Activated CD4-positive, CD25-positive, alpha-beta regulatory T cell (primary cell): ENCODE data around the gene MIEF1.

Source experiments
- DNase-seq, 4 experiments: peaks; one replicate each; lab custom pipeline; 2025; lab: John Stamatoyannopoulos, UW

The MIEF1 gene

DNA sequence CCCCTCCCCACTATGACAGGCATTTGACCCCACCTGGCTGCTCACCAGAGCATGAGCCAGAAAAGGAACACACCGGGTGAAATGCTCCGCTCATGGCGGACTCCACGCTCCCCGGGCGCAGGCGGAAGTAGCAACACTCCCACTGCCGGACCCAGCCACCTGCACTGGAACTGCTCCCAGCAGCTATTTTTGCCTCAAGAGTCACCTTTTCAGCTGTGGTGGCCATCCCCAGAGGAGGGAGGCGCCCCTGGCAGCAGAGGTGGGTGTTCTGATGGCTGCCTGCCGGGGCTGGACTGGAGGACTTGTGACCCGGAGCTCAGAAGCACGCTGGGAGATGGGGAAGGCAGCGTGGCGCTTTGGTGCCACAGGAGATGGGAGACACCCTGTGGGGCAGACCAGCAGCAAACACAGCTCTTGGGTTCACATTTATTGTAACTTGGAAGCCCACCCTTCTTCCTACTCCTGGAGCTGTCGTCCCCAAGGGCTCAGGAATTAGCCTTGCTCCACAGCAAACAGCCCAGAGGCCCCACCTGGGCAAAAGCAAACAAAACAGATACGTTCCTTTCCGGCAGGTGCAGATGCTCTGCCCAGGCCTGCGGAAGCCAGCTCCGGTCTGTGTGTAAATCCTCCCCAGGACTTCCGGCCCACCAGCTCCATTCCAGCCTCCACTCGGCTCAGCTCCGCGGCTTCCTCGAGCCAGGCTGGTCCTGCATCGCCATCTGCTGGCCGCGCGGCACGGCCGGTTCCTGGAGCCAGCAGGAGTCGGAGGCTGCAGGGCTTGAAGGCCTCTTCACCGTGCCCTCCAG, 26.8 kb downstream of the MIEF1 start:
- peak; percentile 73 to 87 (median 85) for DNase-seq

DNA sequence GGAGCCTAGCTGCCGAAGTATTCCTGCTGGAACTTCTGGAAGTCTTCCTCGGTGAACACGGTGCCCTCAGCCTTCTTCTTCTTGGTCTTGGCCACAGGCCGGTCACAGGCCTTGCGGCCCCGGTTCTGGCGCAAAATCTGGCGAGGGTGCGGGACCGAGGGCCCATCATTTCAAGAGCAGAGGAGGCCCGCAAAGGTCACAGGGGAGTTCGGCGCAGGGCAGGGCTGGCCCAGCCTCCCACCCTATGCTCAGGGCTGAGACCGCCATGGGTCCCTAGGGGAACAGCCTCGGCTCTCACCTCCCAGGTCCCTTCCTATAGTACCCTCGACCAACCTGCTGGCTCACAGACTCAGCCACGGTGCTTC, 27.4 kb downstream of the MIEF1 start:
- DNase-seq: no peak

DNA sequence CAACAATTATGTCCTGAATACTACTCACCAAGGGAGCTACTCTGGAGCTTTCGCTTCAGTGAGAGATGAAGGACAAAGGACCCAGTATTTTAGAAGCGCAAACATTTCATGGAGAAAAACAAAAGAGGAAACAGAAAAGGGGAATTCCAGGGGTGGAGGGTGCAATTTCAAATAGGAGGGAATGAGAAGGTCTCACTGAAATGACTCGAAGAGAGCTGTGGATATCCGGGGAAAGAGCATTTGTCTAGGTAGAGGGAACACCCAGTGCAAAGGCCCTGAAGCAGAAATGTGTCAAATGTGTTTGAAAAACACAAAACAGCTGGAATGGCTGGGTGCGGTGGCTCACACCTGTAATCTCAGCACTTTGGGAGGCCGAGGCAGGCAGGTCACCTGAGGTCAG, 28.0 kb downstream of the MIEF1 start:
- DNase-seq: no peak

DNA sequence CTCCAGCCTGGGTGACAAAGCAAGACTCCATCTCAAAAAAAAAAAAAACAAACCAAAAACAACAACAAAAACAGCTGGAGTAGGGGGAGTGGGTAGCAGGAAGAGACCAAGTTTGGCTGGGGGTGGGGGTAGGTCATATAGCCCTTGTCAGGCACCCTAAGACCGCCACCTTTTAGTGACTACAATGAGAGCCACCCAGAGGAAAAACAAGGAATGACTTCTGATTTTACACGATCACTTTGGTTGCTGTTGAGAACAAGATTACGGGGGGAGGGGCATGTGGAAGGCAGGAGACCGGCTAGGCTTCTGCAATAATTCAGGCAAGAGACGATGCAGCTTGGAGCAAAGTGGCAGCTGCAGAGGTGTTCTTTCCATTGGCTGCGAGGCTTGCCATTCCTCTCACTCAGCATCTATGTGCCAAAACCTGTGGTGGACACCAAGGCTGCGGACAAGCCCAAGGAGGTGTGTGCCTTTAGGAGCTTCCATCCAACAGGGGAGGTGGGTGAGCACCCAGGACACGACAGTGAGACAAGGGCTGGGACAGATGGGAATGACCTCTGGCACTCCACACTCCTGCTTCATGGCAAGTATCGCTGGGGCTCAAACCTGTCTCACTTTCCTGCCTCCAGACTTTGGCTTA, 28.7 kb downstream of the MIEF1 start:
- DNase-seq: no peak

DNA sequence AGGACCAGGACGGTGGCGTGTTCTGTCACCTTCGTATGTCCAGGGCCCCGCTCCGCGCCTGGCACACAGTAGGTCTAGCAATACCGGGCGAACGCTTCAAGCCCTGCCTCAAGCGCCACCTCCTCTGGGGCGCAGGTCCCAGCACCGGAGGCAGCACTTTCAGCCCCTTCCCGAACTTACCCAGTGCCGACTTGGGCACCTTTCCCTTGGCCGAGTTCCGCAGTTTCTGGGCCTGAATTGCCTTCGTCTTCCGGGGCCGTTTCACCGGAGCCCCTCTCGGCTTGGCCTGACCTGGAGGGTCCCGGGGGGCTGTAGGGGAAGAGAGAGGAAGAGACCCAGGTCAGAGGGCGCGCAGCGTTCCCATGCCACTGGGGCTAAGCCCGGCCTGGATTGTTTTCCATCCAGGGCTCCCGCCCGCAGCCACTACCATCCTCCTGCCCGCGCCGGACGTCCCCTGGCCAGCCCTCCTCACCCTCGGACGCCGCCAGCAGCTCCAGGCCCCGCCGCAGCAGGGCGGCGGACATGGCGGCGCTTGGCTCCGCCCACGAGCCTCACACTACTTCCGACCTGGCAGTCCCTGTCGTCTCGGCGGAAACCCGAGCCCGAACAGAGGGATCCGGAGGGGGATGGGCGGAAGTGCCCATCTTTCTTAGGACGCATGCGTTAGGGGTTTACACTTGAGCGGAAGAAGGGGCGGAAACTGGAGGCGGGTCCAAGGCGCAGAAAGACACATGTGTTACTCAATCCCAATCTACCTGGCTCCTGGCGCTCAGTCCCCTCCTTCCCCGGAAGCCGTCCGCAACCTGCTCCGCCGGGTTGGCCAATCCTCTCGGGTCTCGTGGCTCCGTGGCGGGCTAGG, 30.4 kb downstream of the MIEF1 start, which contains the start of gene RPS19BP1:
TSS of gene RPS19BP1 (minus strand) at position 534 of the 859 bp plus-strand sequence. CDS start at position 524, 10 bp downstream.
- DNase-seq: peak; percentile 93 to 98 (median 96)

DNA sequence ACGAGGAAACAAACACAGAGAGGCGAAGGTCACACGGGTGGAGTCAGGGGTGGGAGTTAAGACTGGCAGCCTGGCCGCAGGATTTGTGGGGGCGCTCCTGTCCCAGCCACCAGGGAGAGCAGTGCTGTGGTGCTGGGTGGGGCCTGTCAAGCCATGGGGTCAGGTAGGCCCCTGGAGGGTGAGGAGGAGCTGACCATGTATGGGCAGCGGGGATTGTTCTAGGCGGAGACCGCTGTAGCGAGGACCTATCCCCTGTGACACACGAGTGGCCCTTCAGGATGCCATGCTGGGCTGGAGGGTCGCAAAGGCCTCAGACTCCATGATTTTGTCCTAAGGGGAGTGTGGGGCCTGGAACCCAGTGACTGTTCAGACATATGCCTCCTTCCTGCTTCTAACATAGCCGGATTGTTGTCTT, 32.0 kb downstream of the MIEF1 start:
- DNase-seq: no peak

DNA sequence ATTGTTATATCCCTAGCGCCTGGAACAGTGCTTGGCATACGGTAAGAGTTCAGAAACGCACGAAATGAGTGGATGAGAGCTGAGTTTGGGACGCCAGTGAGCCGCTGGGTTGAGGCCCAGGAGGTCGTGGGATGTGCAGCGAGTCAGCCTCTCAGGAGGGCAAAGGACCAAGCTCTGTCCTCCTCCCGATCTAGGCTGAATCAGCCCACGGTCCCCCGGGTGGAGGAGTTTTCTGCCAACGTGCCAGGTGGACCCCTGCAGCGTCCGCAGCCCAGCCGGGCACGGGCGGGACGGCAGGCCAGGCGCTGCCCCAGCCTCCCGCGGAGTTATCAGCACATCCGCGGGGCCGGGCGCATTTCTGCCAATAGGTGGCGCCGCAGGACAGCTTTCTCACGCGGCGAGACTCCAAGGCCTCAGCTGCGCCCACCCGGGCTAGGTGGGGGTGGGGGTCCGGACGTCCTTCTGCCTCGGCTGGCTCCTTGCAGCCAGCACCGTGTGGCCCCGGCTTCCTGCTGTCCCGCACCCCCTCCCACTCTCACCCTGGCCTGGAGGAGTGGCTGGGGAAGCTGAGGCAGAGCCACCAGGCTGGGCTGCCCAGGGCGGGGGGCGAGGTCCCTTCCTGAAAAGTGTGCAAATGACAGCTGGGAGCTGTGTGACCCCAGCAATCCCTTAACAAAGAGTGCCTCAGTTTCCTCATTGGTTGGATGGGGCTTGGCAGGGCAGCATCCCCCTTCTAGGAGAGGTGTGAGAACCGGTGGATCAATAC, 32.7 kb downstream of the MIEF1 start:
- DNase-seq: peak; percentile 59 to 81 (median 76)

DNA sequence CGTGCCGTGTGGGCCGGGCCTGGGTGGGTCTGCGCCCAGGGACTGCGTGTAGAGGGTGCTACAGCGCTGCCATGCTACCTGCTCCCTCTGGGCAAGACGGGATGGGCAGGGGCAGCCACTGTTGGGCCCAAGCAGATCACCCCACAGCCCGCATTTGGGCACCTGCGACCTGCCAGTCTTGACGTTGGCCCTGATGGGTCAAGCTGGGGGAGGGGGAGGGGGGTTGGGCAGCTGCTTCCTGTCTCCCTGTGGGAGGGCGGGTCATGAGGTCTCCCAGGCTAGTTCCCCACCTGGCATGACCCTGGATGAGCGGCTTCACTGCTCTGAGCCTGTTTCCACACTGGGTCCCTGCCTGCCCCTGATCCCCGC, 33.3 kb downstream of the MIEF1 start:
- DNase-seq: no peak

DNA sequence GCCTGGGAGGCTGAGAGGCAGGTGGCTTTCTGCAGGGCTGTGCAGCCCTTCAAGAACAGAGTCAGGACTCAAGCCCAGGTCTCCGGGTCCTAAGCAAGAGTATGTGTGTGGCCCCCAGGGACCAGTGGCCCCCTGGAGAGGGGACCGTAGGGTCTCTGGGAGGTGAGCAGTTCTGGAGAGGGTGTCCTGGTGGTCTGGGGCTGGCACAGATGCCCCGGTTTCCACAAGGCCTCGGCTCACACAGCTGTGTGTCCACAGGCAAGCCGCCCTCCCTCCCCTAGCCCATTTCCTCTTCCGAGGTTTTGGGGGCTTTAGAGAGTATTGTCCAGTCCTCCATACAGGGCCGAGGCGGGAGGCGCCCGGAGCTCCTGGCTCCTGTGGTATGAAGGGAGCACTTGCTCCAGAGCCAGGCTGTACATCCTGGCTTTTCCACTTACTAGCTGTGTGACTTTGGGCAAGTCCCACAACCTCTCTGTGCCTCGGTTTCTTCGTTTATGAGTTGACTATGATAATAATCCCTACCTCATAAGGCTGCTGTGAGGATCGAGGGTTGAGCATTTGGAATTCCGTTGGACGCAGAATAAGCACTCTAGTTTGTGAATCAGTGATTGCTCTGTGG, 33.9 kb downstream of the MIEF1 start:
- no peak for DNase-seq

DNA sequence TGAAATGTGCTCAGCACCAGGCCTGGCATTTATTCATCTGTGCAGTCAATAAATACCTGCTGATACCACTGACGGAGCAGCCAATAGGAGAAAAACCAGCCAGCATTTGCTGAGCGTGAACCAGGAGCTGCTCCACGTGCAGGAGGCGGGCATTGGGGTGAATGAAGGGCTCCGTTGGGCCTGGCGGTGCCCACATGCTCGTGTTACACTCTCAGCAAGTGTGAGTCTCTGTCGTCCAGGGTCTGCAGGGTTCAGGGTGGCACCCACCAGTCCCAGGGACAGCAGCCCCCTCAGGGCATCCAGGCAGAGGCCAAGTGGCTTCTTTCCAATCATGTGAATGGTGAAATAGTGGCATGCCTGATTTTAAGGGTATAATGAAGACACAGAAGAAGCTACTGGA, 34.6 kb downstream of the MIEF1 start:
- no peak for DNase-seq

DNA sequence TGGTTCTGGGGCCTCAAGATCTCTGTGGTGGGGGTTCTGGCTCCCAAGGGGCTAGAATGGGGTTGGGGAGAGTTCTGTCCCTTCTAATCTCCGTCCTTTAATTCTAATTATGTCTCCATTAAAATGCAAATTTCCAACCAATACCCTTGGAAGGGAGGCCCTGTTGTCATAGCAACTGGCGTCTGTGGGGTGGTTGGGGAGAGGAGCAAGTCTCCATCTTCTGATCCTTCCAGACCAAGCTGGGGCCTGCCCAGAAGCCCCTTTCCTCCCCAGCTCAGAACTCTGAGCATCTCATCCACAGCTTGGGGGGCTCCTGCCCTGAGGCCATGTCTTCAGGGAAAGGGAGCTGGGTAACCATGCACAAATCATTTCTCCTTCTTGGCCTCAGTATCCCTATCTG, 35.9 kb downstream of the MIEF1 start:
- DNase-seq: no peak

DNA sequence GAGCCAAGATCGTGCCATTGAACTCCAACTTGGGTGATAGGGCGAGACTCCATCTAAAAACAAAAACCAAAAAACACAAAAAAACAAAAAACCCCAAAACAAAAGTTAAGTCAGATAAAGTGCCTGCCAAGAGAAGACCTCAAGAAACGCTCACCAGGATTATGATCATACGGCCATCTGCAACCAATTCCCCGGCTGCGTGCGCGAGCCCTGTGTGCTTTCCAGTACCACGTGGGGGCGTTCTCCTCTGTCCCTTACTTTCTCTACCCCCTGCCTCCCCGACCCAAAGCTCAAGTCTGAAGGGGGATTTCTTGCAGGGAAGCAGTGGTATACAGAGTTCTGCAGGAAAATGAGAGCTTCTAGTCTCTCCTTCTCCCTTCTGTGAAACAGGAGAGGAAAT, 41.0 kb downstream of the MIEF1 start:
- no peak for DNase-seq

DNA sequence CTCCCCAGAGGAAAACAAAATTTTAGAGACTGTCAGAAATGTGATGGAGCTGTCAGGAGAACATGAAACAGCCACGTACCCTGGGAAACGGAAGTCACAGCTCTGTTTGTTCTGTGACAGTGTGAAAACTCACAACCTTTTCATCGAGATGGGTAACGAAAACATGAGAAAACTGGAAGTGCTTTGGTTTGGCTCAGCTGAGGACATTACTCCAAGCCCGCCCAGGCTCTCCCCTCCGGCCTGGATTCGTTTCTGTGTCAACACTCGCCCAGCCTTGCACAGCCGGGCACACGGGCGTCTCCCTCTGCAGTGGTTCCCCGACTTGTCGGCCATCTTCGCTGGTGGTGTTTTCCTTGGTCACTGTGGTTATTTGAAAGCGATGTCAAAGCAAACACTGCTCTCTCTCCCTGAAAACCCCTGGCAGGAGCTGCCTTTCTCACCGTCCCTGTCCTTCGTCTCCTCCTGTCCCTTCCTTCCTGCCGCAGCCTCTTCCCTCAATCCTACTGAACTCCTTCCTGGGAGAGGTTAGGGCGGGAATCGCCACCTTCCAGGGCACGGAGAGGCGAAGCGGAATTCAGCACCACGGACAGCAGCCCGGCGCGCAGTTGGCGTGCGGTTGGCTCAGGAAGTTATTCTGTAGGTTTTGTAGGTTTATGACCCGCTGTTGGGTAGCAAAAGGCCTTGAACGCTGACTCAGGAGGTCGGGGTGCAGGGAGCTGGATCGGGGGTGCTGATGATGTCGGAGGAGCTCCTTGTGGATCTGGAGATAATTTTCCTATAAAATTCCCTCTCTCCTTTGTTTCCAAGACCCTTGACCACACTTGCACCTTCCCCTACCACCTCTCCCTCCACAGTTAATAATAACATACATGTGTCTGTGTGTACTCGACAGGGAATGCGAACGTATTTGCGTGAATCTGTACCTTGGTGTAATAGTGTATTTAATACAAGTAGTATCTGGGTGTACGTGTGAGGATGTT, 43.6 kb downstream of the MIEF1 start:
- DNase-seq: peak; percentile 31 to 50 (median 42)

DNA sequence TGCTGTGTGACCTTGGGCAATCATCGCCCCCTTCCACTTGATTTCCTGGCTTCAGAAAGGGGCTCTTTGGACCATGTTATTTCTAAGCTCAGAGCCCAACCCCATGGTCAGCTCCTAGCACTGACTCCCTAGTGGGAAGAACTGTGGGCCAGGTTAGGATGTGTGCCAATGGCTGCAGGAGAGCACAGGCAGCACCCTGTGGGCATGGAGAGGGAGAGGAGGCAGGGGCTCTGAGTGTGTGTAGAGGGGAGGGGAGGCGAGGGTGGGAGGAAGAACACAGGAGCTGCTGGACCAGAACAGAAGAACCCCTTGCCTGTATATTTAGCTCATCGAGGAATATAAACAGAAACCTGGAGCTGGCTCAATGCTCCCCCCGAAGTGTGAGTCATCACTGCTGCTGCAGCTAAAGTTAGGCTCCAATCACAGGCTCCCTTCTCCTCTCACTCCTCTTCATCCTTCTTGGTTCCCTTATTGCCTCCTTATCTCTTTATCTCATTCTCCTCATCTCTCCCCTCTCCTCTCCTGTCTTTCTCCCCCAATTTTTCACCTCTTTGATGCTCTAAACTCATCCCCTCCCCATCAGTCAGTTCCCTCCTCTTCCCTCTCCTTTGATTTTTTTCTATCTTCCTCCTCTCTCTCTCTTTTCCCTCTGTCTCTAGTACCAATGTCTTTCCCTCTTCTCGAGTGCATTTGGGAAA, 44.9 kb downstream of the MIEF1 start:
- DNase-seq: no peak

DNA sequence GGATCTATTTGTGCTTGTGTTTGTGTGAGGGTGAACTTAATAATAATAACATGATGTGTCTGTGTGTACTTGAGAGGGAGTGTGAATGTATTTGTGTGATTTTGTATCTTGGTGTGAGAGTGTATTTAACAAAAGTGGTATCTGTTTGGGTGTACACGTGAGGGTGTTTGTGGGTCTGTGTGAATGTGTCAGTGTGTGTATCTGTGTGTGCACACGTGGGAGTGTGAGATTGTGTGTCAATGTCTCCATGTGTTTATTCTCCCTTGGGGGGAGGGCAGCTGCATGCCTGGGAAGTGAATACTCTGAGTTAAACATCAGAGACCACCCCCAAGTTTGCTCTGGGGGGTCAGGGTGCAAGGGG, 45.5 kb downstream of the MIEF1 start:
- DNase-seq: no peak

DNA sequence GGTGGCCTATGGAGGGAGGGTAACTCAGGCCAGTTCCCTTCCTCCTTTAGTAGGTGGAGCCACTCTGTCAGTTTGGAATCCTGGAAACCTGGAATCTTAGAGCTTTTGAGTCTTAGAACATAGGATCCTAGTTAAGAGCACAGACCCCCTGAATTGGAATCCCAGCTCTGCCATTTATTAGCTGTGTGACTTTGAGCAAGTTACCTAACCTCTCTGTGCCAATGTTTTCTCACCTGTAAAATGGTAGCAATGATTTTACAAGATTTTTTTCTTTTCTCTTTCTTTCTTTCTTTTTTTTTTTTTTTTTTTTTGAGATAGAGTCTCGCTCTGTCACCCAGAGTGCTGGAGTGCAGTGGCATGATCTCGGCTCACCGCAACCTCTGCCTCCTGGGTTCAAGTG, 51.3 kb downstream of the MIEF1 start:
- no peak for DNase-seq

DNA sequence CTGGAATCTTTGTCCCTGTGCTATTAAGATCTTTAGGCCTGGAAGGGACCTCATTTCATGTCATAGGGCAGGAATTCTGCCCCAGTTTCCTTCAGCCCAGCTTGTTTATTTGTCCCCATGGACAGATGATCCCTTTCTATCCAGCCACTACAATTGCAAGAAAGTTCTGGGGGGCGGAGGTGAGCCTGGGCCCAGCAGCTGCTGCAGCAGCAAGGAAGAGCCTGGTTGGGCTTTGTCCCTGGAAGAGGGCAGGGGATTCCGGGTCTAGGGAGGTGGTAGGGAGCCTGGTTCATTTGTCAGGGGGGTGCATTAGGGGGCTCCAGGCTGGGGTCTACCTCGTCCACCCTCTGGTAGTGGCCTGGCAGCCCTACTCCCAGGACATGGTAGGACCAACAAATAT, 52.1 kb downstream of the MIEF1 start:
- no peak for DNase-seq

DNA sequence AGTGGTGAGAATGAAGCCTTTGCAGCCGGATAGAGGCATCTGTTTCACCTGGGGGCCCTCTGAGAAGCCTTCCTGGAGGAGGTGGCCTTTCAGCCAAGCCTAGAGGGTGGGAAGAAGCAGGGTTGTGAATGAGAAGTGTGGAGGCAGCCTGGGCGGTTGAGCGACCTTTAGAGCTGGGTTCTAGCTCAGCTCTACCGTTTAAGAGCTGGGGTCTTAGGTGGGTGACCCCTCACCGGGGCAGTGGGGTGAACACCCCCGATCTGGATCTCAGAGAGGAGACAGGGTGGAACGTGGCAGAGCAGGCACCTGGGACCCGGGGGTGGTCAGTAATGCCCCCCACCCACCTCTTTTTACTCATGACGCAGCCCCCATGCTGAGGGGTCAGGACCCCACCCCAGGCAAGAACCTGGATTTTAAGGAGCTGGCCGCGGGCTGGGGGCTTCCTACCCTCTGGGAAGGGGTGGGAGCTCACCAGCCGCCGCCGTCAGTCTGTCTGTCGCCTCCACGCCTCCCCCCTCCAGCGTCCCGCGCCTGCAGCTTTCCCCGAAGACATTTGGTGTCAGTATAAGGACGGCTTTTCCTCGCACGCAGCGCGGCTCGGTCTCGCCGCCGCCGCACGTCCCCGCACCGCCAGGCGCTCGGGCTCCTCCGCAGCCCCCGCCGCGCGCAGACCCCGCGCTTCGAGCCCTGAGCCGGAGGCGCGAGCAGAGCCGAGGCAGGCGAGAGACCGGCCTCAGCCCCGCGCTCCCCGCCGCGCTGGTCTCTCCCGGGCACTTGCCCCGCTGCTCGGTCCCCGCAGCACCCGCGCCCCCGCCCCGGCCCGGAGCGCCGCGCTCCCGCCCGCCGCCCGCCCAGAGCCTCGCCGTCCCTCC, 55.1 kb downstream of the MIEF1 start:
- no peak for DNase-seq

DNA sequence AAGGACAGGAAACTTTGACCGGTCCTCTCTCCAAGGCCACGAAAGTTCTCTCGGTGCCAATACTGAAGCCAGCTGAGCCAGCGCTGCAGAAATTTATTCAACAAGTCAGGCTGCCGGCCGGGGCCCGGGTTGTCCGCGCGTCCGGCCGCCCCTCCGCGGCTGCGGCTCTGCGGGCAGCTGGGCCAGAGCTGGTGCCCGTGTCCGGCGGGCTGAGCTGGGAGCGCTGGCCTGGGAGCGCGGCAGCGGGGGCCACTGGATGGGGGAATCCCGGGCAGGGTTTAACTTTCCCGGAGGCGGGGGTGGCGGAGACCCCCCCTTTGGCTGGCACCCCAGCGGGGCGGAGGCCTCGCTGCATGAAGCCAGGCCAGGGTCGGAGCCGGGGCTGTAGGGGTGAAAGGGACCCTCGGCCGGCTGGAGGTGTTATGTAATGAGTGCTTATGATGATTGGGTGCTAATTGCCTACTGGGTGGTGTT, 56.2 kb downstream of the MIEF1 start:
- no peak for DNase-seq
